B cell (primary cell): ENCODE measurements around the gene ARL14. TPM values are rescaled to one million over a fixed set of nuclear protein-coding genes. Genes with fewer than 3 reads are reported as not detected.

Experiments used
- ATAC-seq: fragments of 200-7000 bp; cut with Tn5 transposase; one replicate; pipeline ENCODE4 v1.10.0; 2021; ENCODE audit warnings: low read depth, mild to moderate bottlenecking, moderate number of reproducible peaks, moderate library complexity
- CTCF ChIA-PET: fragments of 350-600 bp; sonication (Branson Sonifier 250); formaldehyde crosslinking; loops from one replicate; lab custom pipeline; 2021; ENCODE audit warnings: antibody characterized with exemption, inconsistent platforms; lab: Charles Lee
- POLR2A ChIA-PET: fragments of 350-600 bp; sonication (Branson Sonifier 250); formaldehyde crosslinking; loops from one replicate; lab custom pipeline; 2021; ENCODE audit warnings: antibody characterized with exemption; lab: Charles Lee
- DNase-seq: peaks from one replicate; pipeline ENCODE4 v3.0.0; 2013
- H2AFZ ChIP-seq: 2 replicates; pipeline ENCODE4 v1.6.1; 2012; ENCODE audit warnings: mild to moderate bottlenecking, low read depth, low read length; ENCODE audit not compliant: insufficient read depth, poor library complexity, severe bottlenecking
- H3K27ac ChIP-seq, 2 donors: 1 replicate in 1 of 2; 2 replicates in 1 of 2; pipeline ENCODE4 v1.5.1; 2012 to 2013; ENCODE audit warnings: low read length in 2 of 2, mild to moderate bottlenecking in 2 of 2, moderate library complexity in 1 of 2
- H3K27me3 ChIP-seq, 4 experiments: fragments of 200-600 bp in 1 of 4; sonication (generic) in 1 of 4; replicated peaks in 1 of 4; 1 replicate in 2 of 4; 2 replicates in 2 of 4; pipeline versions ENCODE4 v1.6.1 to v1.7.0; 2013 to 2016; ENCODE audit warnings: low read length in 3 of 4, mild to moderate bottlenecking in 2 of 4, mixed read lengths in 1 of 4, moderate library complexity in 1 of 4; ENCODE audit not compliant: insufficient read depth in 4 of 4, control insufficient read depth in 3 of 4; ENCODE audit errors: control extremely low read depth in 1 of 4
- H3K36me3 ChIP-seq, 2 experiments: replicated peaks in 1 of 2; 1 replicate in 1 of 2; 2 replicates in 1 of 2; pipeline versions ENCODE4 v1.6.1 to v1.7.1; 2013; ENCODE audit warnings: low read length in 1 of 2; ENCODE audit not compliant: insufficient read depth in 2 of 2, control insufficient read depth in 1 of 2; ENCODE audit errors: control extremely low read depth in 1 of 2, extremely low read depth in 1 of 2
- H3K4me1 ChIP-seq, 2 donors: fragments of 200-600 bp in 1 of 2; sonication (generic) in 1 of 2; 1 replicate in 1 of 2; 2 replicates in 1 of 2; pipeline versions ENCODE4 v1.5.1 to v1.6.1; 2013 to 2017; ENCODE audit warnings: low read length in 2 of 2; ENCODE audit not compliant: control insufficient read depth in 2 of 2, insufficient read depth in 2 of 2
- H3K4me2 ChIP-seq: replicated peaks from 2 replicates; pipeline ENCODE3; 2012; ENCODE audit warnings: mild to moderate bottlenecking, low read depth, low read length; ENCODE audit not compliant: poor library complexity, severe bottlenecking
- H3K4me3 ChIP-seq, 5 experiments: fragments of 200-600 bp in 1 of 5; sonication (generic) in 1 of 5; 1 replicate in 3 of 5; 2 replicates in 2 of 5; pipeline versions ENCODE4 v1.5.1 to v1.7.0; 2011 to 2016; ENCODE audit warnings: low read length in 4 of 5, mild to moderate bottlenecking in 4 of 5, low read depth in 2 of 5, control low read depth in 1 of 5, moderate library complexity in 1 of 5; ENCODE audit not compliant: insufficient read depth in 1 of 5; ENCODE audit errors: control extremely low read depth in 1 of 5, extremely low read depth in 1 of 5
- H3K79me2 ChIP-seq: fragments of 200-600 bp; sonication (generic); one replicate; pipeline ENCODE4 v1.6.0; 2016; ENCODE audit warnings: low read length; ENCODE audit not compliant: control insufficient read depth, insufficient read depth
- H3K9ac ChIP-seq: fragments of 200-600 bp; sonication (generic); 2 replicates; pipeline ENCODE4 v1.6.1; 2017; ENCODE audit warnings: mild to moderate bottlenecking, low read length, moderate library complexity
- H3K9me3 ChIP-seq, 3 donors: one replicate each; pipeline versions ENCODE4 v1.6.1 to v1.7.1; 2013; ENCODE audit warnings: low read length in 2 of 3; ENCODE audit not compliant: control insufficient read depth in 2 of 3, insufficient read depth in 1 of 3; ENCODE audit errors: control extremely low read depth in 1 of 3
- H4K20me1 ChIP-seq: 2 replicates; pipeline ENCODE4 v1.6.0; 2012; ENCODE audit warnings: mild to moderate bottlenecking, low read length; ENCODE audit not compliant: insufficient read depth, control insufficient read depth, poor library complexity, severe bottlenecking
- H3K27ac Mint-ChIP-seq: one replicate; pipeline ENCODE4 v1.8.0; 2021; ENCODE audit warnings: mixed read lengths
- H3K27me3 Mint-ChIP-seq: one replicate; pipeline ENCODE4 v1.8.0; 2021; ENCODE audit warnings: mixed read lengths
- H3K4me1 Mint-ChIP-seq: one replicate; pipeline ENCODE4 v1.8.0; 2021; ENCODE audit warnings: mixed read lengths
- H3K4me3 Mint-ChIP-seq: one replicate; pipeline ENCODE4 v1.8.0; 2021; ENCODE audit warnings: mixed read lengths
- H3K9me3 Mint-ChIP-seq: one replicate; pipeline ENCODE4 v1.8.0; 2022; ENCODE audit warnings: mixed read lengths; ENCODE audit not compliant: insufficient read depth
- CTCF ChIP-seq: fragments of 200-600 bp; IDR thresholded peaks from one replicate; pipeline ENCODE4 v1.8.0; 2022; ENCODE audit warnings: antibody characterized with exemption, mild to moderate bottlenecking
- EZH2 ChIP-seq: IDR thresholded peaks from 2 replicates; pipeline ENCODE4 v1.6.1; 2012; ENCODE audit warnings: borderline replicate concordance, low read depth, mild to moderate bottlenecking, moderate library complexity, low read length; ENCODE audit not compliant: insufficient read depth, poor library complexity, severe bottlenecking
- WGBS: methylation state at CpG from one replicate; pipeline ENCODE4 v1.1.5; 2013; ENCODE audit warnings: missing lambda C conversion rate; ENCODE audit not compliant: insufficient coverage; 5-methylcytosine and 5-hydroxymethylcytosine counted together
- intact Hi-C: fragments of 100-400 bp; cut with micrococcal nuclease; formaldehyde crosslinking; loops from one replicate; pipeline ENCODE4 v1.10.0; 2022
- polyA plus RNA-seq: library from polyadenylated mRNA; depleted of rRNA; stranded (reverse); fragments of >200 nt; gene quantifications from 2 replicates; pipeline ENCODE4 v1.2.3, GENCODE V29; 2012
- small RNA-seq: library from RNA; depleted of rRNA; stranded (forward); fragments of <200 nt; gene quantifications from one replicate; pipeline ENCODE3, GENCODE V24; 2012; ENCODE audit warnings: low replicate concordance, low read depth; ENCODE audit not compliant: insufficient read length
- total RNA-seq, 2 donors: library from RNA; stranded (reverse); fragments of 120-200 nt in 1 of 2; gene quantifications; 1 replicate in 1 of 2; 2 replicates in 1 of 2; pipeline versions ENCODE4 v1.2.3 to v1.2.4, GENCODE V29; 2013 to 2022

ARL14 gene
- total and polyA plus RNA-seq, 2 donors (not counting 1 experiment from before 2014, with no cell fraction given): 0.43 to 0.89 TPM

DNA sequence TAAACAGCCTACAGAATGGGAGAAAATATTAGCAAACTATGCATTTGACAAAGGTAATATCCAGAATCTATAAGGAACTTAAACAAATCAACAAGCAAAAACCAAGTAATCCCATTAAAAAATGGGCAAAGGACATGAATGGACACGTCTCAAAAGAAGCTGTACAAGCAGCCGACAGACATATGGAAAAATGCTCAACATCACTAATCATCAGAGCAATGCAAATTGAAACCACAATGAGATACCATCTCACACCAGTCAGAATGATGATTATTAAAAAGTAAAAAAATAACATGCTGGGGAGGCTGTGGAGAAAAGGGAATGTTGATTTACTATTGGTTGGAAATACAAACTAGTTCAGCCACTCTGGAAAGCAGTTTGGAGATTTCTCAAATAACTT, 48.4 kb downstream of the ARL14 start:
- H3K27me3 ChIP-seq: peaks cover 0 to 4% (median 0%) of the 10 kb centered on the region in 4 experiments
- CTCF ChIA-PET: no interaction called here

More for the DNA sequence above, 48.4 kb downstream of the ARL14 start:
- H2AFZ ChIP-seq: no peak overlapping the region
- Mint-ChIP-seq H3K4me3 (no peak overlapping the region), H3K4me1 (no peaks in the 10 kb centered on the region), H3K27ac (no peak overlapping the region), H3K27me3 (peaks cover 7% of the 10 kb centered on the region), H3K9me3 (no peaks in the 10 kb centered on the region)
- H3K4me1 ChIP-seq: no peaks in the 10 kb centered on the region
- H3K9ac ChIP-seq: no peak overlapping the region
- POLR2A ChIA-PET: no interaction called here
- intact Hi-C loops: no loop called here
- no peaks in the 10 kb centered on the region for H3K9me3 ChIP-seq
- H3K4me3 ChIP-seq: no peak overlapping the region
- no CpG with 5 or more reads among the region's 2 CpGs for WGBS
- DNase-seq (no peak), ATAC-seq (no peak)
- no peak overlapping the region for H3K4me2 ChIP-seq
- no peaks in the 10 kb centered on the region for H3K36me3 ChIP-seq
- H3K79me2 ChIP-seq: no peaks in the 10 kb centered on the region
- H3K27ac ChIP-seq: no peak overlapping the region
- no peak for TF ChIP-seq CTCF
- TF ChIP-seq EZH2: no peak
- H4K20me1 ChIP-seq: no peaks in the 10 kb centered on the region

Small RNAs within 50 kb of the gene (small RNA-seq; reads per million reads assigned to genes)
- not detected for gene RF00139

Other genes starting within 250 kb of the ARL14 start
- gene TRIM59, start 227.4 kb upstream of the ARL14 start, total RNA-seq: 17.4 and 22.0 TPM in 2 replicates
- 5.0 and 5.5 TPM in 2 replicates for gene TRIM59, start 227.4 kb upstream of the ARL14 start, polyA plus RNA-seq
- 53.8 and 55.1 TPM in 2 replicates for gene KPNA4, start 111.6 kb upstream of the ARL14 start, total RNA-seq
- gene KPNA4, start 111.6 kb upstream of the ARL14 start, polyA plus RNA-seq: 9.6 and 11.3 TPM in 2 replicates
- gene PPM1L, start 79.1 kb downstream of the ARL14 start, total RNA-seq: 11.4 and 12.0 TPM in 2 replicates
- 1.1 and 1.4 TPM in 2 replicates for gene PPM1L, start 79.1 kb downstream of the ARL14 start, polyA plus RNA-seq